ENCODE data around the gene TMEM178B.

TMEM178B gene

DNA sequence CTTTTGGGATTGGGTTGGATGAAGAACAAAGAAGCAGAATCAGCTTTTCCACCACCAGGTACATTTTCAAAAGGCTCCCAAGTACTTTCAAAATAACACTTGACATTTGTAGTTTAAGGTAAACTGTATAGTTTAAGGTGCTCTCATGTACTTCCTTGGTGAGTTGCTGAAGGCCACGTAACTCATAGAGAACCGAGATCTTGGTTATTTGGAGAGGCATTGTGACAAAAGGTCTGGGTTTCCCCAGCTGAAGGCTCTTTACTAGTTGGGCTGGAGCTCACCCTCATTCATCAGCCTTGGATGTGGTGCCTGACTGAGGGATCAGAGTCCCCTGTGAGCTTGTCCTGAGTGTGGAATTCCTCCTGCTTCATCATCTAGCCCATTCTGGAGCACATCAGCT is 191.8 kb downstream of the TMEM178B start:
- DNase-seq = no peak

GRCh38 chr7:141268614-141269013 is 194.8 kb downstream of the TMEM178B start:
- DNase-seq = no peak

DNA sequence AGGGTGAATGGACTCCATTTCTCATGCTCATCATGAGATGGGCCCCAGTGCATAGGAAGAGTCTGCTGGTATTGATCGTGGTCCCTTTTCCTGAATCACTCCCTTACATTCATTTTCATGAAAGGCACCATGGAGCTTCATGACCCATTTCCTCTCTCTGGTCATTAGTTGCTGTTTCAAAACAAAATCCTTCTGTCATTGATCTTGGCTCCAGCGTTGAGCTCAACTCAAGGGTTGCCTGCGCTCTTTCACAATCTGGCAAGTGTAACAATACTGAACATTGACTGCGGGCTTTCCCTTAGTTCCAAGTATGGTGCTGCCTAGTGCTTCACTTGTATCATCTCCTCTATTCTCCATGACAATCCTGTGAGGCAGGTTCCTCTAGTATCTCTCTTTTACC is 197.6 kb downstream of the TMEM178B start:
- no peak for DNase-seq

DNA sequence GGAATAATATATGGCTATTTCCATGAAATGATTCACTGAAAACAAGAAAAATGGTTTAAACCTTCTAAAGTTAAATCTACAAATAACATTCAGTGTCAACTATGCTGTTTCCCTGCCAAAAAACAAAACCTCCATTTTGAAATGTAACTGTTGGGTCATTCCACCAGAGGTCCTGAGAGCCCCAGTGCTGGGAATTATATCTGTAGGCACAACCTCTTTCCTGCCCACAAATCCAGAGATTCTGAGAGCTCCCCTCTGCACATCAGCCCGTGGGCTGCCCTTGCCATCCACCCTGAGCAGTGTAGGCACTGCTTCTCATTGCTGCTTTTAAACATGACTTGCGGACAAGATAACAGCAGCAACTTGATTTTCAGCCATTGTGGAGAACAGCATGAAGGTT is 198.6 kb downstream of the TMEM178B start:
- DNase-seq = no peak

DNA sequence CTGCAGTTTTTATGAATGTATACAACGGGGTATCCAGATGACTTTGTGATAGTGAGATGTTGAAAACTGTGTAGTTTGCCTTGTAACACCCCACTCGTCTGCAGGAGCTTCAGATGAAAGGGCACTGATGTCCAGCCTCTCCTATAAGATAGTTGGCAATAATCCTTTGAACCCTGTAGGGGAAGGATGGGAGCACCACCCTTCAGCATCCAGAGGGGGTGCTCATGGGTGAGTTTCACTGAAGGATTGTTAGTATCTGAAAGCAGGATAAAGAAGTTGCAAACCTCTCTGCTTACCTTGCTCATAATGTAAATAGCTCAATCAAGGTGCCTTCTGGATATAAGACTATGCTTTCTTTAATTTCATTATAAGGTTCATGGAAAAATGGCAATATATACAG is 201.5 kb downstream of the TMEM178B start:
- no peak for DNase-seq

DNA sequence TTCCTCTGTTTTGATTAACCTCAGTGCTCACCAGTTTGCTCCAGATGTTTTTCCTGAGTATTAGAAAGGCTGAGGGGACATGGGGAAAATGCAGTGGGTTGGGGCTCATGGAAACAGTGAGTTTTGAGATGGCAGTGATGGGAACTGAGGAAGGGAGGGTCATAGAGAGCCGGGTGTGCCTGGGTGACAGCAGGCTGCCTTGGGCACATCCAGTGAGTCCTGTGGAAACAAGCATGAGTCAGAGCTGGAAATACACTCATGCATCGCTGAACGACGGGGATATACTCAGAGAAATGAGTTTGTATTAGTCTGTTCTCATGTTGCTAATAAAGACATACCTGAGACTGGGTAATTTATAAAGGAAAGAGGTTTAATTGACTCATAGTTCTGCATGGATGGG is 202.2 kb downstream of the TMEM178B start:
- DNase-seq = no peak

- DNase-seq = no peak
These were observed 206.2 kb downstream of the TMEM178B start for GRCh38 chr7:141280100-141280499.

GRCh38 chr7:141281311-141281710 is 207.4 kb downstream of the TMEM178B start:
- no peak for DNase-seq

- no peak for DNase-seq
These were observed 212.7 kb downstream of the TMEM178B start for GRCh38 chr7:141286522-141286921.

DNA sequence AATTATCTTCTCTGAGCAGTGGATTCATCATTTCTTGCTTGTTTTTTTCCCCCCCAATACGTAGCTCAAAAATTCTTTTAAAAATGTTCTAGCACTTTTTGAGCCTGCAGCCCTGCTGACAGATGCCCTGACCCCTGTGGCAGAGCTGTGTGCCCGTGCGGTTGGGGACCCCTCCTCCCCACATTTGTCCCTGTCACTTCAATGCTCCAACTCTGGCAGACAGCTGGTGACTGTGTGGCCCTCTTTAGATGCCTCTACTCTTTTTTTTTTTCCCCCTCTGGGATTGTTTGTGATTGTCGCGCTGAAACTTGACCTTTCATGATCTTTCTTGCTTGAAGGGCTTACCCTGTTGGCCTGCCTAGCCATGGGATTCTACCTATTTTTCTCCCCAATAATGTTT is 214.1 kb downstream of the TMEM178B start:
- DNase-seq = no peak

DNA sequence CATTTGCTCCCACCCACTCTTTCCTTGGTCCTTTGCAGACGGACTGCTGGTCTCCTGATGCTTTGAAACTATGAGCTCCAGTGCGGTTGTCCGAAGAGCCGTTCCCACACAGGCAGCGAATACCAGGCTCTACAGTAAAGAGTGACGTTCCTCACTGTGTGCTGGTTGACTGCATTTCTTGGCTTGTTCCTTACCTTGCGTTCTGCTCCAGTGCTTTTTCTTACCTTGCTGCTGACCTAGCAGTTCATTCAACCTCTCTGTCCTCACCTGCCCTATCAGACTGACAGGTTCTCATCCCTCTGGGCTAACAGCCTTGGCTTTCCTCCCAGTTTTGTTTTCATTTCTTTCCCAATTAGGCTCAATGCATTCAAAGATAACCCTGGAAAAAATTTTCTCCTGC is 214.8 kb downstream of the TMEM178B start:
- no peak for DNase-seq

DNA sequence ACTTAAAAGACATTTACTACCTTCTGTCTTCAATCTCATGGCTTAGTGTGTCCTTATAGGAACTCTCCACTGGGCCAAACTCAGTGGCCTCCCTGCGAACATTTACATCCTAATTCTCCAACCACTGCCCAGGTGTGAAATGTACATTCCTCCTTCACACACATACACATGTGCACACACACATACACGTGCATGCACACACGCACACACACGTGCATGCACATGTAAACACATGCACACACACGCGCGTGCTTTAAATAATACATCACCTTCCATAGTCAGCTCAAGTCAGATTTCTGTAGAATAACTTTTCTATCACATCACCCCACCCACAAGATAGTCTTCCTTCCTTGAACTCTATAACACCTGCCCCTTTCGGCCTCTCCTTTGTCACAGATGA is 216.5 kb downstream of the TMEM178B start:
- no peak for DNase-seq

- no peak for DNase-seq
These were observed 217.1 kb downstream of the TMEM178B start for GRCh38 chr7:141290973-141291372.

- no peak for DNase-seq
These were observed 217.7 kb downstream of the TMEM178B start for GRCh38 chr7:141291541-141291940.

DNA sequence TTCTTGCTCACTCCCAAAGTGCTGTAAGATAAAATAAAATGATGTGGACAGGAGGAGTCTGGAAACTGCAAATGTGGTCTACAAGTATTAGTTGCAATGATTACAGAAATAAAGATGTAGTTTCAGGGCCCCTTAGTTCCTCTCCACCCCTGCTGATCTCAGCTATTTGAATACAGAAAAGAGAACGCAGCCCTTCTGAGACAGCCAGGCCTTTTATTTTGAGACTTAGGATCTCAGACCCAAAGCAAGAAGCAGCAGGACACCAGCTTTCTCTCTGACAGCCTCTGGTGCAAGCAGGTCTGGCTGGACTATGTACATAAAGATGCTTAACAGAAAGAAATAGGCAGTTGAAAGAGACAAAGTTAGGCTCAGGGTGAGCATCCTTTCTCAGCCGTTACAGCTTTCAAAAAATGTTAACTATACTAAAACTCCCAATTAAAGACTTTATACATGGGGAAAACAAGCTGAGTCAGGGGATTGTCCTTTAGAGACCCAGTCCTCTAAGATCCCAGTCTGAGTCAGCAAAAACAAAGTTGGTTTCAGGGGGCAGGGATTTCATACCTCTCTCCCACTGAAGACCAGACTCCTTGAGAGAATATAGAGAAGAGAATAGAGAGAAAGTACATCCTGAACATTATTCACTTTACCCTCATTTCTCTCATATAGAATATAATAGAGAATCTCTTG is 220.4 kb downstream of the TMEM178B start:
- DNase-seq = no peak

DNA sequence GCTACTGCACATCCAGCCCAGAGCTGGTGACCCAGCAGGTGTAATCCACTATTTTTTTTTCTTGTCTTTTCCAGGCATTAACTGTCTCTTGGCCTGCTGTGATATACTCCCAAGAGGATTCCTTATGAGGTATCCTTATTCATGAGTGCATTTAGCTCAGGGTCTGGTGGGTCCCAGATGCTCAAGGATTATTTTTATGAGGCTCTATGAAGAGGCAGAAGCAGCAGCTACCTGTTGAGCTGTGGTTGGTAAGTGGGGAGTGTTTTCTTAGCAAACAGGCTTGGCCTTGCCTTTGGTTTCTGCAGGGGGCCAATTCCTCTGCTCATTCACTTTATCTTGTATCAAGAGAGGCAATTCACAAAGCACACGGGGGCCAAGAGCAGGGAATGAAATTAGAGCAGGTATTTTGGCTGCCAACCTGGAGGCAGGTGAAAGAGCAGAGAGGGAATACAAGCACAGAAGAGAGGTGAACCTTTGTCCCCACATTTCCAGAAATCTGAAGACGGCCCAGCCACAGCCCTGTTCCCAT is 221.6 kb downstream of the TMEM178B start:
- DNase-seq = no peak

DNA sequence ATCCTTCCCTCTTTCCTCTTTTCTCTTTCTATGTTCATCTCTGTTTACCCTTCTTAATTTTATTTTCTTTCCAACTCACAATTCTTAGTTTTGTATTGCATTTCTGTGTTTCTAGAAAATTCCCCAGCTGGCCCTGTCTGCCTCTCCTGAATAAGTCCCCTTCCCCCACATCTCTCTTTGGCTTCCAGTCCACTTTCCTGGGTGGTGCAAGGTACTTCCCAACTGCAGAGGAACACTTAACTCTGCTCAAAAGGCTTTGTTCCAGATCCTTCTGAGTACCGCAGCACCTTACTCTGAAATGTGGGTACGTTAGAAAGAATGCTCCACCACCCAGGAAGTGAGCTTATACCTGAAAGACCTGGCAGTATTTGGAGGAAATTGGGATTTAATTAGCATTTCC is 227.0 kb downstream of the TMEM178B start:
- no peak for DNase-seq

DNA sequence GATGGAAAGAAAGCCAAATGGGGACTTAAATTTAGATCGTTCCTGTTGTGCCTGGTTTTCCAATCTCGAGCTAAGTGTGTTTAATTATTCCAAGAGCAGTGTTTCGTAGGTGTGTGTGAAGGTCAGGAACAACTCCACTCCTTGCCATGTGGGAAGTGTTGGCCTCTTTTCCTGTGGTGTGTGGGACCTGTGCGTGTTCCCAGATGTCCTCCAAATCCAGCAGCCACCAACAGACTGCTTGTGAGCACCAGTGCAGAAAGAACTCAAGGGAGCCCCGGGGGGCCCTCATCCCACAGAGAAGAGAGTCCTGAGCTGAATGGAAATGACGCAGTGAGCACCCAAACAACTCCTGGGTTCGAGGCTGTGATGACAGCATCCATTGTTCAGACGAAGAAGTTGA is 227.7 kb downstream of the TMEM178B start:
- DNase-seq = no peak

GRCh38 chr7:141302617-141303016 is 228.8 kb downstream of the TMEM178B start:
- no peak for DNase-seq

- DNase-seq = peak; percentile 80
These were observed 230.4 kb downstream of the TMEM178B start for GRCh38 chr7:141304291-141304690.

DNA sequence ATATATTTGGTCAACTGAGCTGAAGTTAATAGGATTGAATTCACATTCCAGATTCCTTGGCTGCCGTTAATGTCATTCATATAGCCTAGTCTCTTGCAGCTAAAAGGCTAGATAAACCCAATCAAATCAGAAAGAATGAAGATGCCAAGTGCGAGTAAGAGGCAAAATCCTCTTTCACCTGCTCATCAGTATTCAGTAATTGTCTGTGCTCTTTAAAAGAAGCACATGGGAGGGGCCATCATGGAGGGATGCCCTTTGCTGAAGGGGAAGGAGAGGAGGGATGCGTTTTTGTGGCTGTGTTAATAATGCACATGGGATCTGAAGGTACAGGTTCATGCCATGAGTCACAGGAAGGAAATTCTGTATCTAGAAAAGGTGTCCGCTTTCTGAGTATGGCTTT is 232.2 kb downstream of the TMEM178B start:
- no peak for DNase-seq

DNA sequence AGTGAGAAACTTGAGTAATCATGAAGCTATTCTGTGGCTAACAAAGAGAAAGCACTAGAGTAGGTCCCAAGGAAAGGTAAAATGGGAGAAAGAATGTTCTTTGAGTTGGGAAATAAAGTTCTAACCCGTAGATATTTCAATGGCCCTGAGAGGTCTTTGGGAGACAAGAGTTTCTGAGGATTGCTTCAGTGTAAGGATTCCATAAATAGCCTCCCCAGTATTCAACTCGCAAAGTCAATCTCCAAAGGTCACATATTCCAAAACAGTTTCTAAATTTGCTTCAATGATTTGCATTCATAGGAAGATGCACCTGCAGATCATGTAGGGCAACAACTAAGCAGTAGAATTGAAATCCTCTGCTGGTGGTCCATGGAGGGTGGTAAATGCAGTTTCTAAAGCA is 238.5 kb downstream of the TMEM178B start:
- DNase-seq = no peak

GRCh38 chr7:141312828-141313521 is 239.1 kb downstream of the TMEM178B start:
- DNase-seq = no peak

- DNase-seq = no peak
These were observed 240.0 kb downstream of the TMEM178B start for GRCh38 chr7:141313896-141314295.

All from NCI-H1694 treated with DMSO at 0.1 percent for 48 hours (cell line).